ENCODE data around the gene WDR93. TPM values are rescaled to one million over a fixed set of nuclear protein-coding genes. Genes with fewer than 3 reads are reported as not detected.
A peak's percentile ranks its signal among the peaks of the same experiment; 100 is the strongest.

Gene WDR93
- total and polyA plus RNA-seq, 2 of the 4 experiments (the other 2 are of a cell fraction), result not detected

- DNase-seq (no peak), ATAC-seq (ENCODE audit: low read depth) (no peak)
- no peak overlapping the region for H2BK15ac ChIP-seq (ENCODE audit: low read depth, low read length)
- no peak overlapping the region for H3K9ac ChIP-seq (ENCODE audit: low read depth, low read length)
- dilution Hi-C loops (cut with HindIII; ENCODE audit: low sequenced_read_pairs, unreplicated experiment), result no loop called here
- no peak overlapping the region for H3K18ac ChIP-seq (ENCODE audit: low read depth, low read length)
- 100% methylated on average over 8 of the region's 22 CpGs; no CpG with 5 or more reads in 1 of the 2 experiments for WGBS, 2 experiments (ENCODE audit: extremely low coverage in 2 of 2, insufficient read length in 1 of 2)
- H2BK20ac ChIP-seq (ENCODE audit: low read depth, low read length), result no peak overlapping the region
- no peak overlapping the region for H3K56ac ChIP-seq (ENCODE audit: extremely low read depth, insufficient read depth, low read length)
- H4K8ac ChIP-seq (ENCODE audit: low read depth in 2 of 2, low read length in 2 of 2), result no peak overlapping the region
- H3K23ac ChIP-seq (ENCODE audit: low read depth, low read length), result no peak overlapping the region
- no TSS peak for BruUV-seq (replicated peaks)
- intact Hi-C loops (cut with micrococcal nuclease), result no loop called here
- no peak overlapping the region for H3K4ac ChIP-seq (ENCODE audit: low read depth, low read length)
- H2AK5ac ChIP-seq (ENCODE audit: low read depth, low read length), result no peak overlapping the region
- no peak overlapping the region for H2BK120ac ChIP-seq (ENCODE audit: low read depth, low read length)
- no peak overlapping the region for H3K4me2 ChIP-seq (ENCODE audit: low read depth, low read length)
- in situ Hi-C loops (cut with MboI; ENCODE audit: low sequenced_read_pairs), result no loop called here
- no peaks in the 10 kb centered on the region for H3K27me3 ChIP-seq (ENCODE audit: control insufficient read depth, insufficient read depth, low read length)
- no peak overlapping the region for H4K5ac ChIP-seq (ENCODE audit: low read depth, low read length)
- no peak overlapping the region for H3K14ac ChIP-seq (replicated peaks; ENCODE audit: low read depth, low read length)
- H4K91ac ChIP-seq (ENCODE audit: insufficient read depth, low read depth, low read length), result no peak overlapping the region
- H3K36me3 ChIP-seq (ENCODE audit: control insufficient read depth, insufficient read depth, low read length), result peaks cover 37% of the 10 kb centered on the region
- no peak overlapping the region for H3K27ac ChIP-seq (ENCODE audit: insufficient read depth, low read length)
- 0 out of 2 replicates have a peak, but pooled peaks cover 5% of the 10 kb centered on the region for H3K9me1 ChIP-seq (ENCODE audit: insufficient read depth, low read length)
- no peak for TF ChIP-seq RFX5 (IDR thresholded peaks at IDR 0.05; ENCODE audit: low read depth, low read length)
- no peak for TF ChIP-seq ELK1 (IDR thresholded peaks at IDR 0.05; ENCODE audit: borderline replicate concordance, low read depth, low read length)
- no peak for TF ChIP-seq CHD1 (IDR thresholded peaks at IDR 0.05; ENCODE audit: low read depth, low read length)
- TF ChIP-seq CEBPB (IDR thresholded peaks at IDR 0.05; ENCODE audit: low read depth, low read length), result no peak
- no peak for TF ChIP-seq CTCF (conservative IDR thresholded peaks at IDR 0.05; ENCODE audit: low read depth, low read length)
- TF ChIP-seq RAD21 (IDR thresholded peaks at IDR 0.05; ENCODE audit: low read length), result no peak
- TF ChIP-seq RCOR1 (IDR thresholded peaks at IDR 0.05; ENCODE audit: insufficient replicate concordance, low read length), result no peak
- no peak for TF ChIP-seq NFE2L2 (IDR thresholded peaks at IDR 0.05; ENCODE audit: low read depth, low read length)
- no peak for TF ChIP-seq MAZ (IDR thresholded peaks at IDR 0.05; ENCODE audit: borderline replicate concordance, low read depth, low read length)
- TF ChIP-seq FOS (IDR thresholded peaks at IDR 0.05; ENCODE audit: low read depth, low read length), result no peak
- no peak for TF ChIP-seq POLR2A (IDR thresholded peaks at IDR 0.05; ENCODE audit: low read depth, low read length)
- no peak for TF ChIP-seq USF2 (IDR thresholded peaks at IDR 0.05; ENCODE audit: low read depth, low read length)
- no peak for TF ChIP-seq BHLHE40 (IDR thresholded peaks at IDR 0.05; ENCODE audit: low read depth, low read length)
- H2AK9ac ChIP-seq (replicated peaks; ENCODE audit: low read depth, low read length, poor library complexity), result peak overlapping the region; percentile 73
- no peaks in the 10 kb centered on the region for H4K20me1 ChIP-seq (ENCODE audit: insufficient read depth, low read length)
- POLR2A ChIA-PET (ENCODE audit: unreplicated experiment), result no interaction called here
- H3K4me3 ChIP-seq (ENCODE audit: insufficient read depth, low read depth, low read length), result no peak overlapping the region
- H3K79me1 ChIP-seq (ENCODE audit: low read depth in 1 of 2, low read length in 2 of 2), result no peaks in the 10 kb centered on the region
- peaks cover 5% of the 10 kb centered on the region for H3K4me1 ChIP-seq (ENCODE audit: control insufficient read depth, insufficient read depth, low read length)
- CTCF ChIA-PET, result no interaction called here
- H2BK5ac ChIP-seq (ENCODE audit: low read depth, low read length, poor library complexity, severe bottlenecking), result no peak overlapping the region
- peaks cover 8% of the 10 kb centered on the region; the same call in 1 of the 2 replicates for H3K9me3 ChIP-seq (ENCODE audit: control insufficient read depth, insufficient read depth, low read length)
- H2AFZ ChIP-seq (replicated peaks; ENCODE audit: low read length, poor library complexity), result no peak overlapping the region
Measured at GRCh38 chr15:89792106-89792805, 101.6 kb downstream of the WDR93 start.

All from IMR-90 (cell line).